Heart left ventricle (tissue), 13 donors: ENCODE data around the gene CMC1.

Source experiments
- POLR2A ChIP-seq, 2 donors: fragments of 450-650 bp; IDR thresholded peaks; one replicate each; pipeline ENCODE4 v1.6.1; 2017; ENCODE audit warnings: antibody characterized with exemption in 2 of 2, mild to moderate bottlenecking in 2 of 2, moderate library complexity in 2 of 2
- TF ChIP-seq, protein P1 (sequence below), 12 donors: fragments of 200-600 bp; sonication (generic) in 4 of 12; IDR thresholded peaks; one replicate each; pipeline versions ENCODE4 v1.5.0 to v1.8.0; 2018 to 2022; ENCODE audit warnings: antibody characterized with exemption in 12 of 12, mild to moderate bottlenecking in 5 of 12
- donor health status: ischemic (EF 13 %, LVEDD 7.1; RV severe dilation, severe dysfunction).
- donor health status: DM: no; HTN: yes; CAD: no.
- donor health status: DM: no; HTN: no; CAD: no.
- donor health status: ischemic (EF 25% LVEDD 6.9; RV normal size, moderate dysfunction).
- donor health status: ischemic (EF 25% LVEDD 5.7; RV mildly dilated, moderate dysfunction).
- donor health status: ischemic (EF 35%, LVEDD 5.7; RV mildly dilated, moderate dysfunction).
- donor health status: nonischemic (EF 11% LVEDD 7.7; RV severe dilation, severe dysfunction).
- donor health status: DM: yes; HTN: yes; CAD: no.
- donor health status: PGD.
- donor health status: ischemic (EF 29% LVEDD 5.4; RV normal size, mild dysfunction).
- donor health status: nonischemic (EF 23%, LVEDD 6.1; RV moderate dilation, normal function).

DNA sequence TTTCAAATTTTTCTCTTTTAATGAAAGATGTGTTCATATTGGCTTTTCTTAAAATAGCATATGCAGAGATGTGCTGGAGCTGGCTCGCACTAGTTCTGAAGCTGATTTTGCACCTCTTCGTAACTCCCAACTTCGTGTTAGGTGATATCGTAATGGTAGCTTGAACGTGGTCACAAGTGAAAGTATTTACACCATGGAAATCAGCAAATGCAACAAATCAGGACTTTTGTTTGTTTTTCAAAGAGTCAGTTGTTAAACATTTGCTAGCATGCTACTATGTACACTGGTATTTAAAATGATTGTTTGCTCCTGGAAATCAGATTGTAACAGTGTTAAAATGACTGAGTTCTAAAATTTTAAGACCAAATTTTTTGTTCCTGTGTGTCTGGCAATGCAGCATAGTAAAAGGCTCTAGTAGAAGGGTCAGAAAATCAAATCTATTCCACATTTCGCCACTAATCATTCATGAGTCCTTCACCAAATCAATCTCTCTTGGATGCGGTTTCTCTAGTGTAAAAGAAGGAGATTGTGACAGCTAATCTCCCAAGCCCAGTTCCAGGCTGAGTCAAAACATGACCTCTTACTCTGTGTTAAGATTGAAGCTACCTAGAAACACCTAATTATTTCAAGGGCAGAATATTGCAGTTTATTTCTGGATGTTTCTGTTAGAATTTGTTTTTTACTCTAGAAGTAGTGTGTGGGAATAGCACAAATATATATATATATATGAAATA, 34.3 kb upstream of the CMC1 start:
- TF ChIP-seq, protein P1, sequence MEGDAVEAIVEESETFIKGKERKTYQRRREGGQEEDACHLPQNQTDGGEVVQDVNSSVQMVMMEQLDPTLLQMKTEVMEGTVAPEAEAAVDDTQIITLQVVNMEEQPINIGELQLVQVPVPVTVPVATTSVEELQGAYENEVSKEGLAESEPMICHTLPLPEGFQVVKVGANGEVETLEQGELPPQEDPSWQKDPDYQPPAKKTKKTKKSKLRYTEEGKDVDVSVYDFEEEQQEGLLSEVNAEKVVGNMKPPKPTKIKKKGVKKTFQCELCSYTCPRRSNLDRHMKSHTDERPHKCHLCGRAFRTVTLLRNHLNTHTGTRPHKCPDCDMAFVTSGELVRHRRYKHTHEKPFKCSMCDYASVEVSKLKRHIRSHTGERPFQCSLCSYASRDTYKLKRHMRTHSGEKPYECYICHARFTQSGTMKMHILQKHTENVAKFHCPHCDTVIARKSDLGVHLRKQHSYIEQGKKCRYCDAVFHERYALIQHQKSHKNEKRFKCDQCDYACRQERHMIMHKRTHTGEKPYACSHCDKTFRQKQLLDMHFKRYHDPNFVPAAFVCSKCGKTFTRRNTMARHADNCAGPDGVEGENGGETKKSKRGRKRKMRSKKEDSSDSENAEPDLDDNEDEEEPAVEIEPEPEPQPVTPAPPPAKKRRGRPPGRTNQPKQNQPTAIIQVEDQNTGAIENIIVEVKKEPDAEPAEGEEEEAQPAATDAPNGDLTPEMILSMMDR (IDR thresholded peaks at IDR 0.05): no peak
- TF ChIP-seq POLR2A (IDR thresholded peaks at IDR 0.05): no peak
